Measurements from ENCODE around the gene PDGFB. TPM values are rescaled to one million over a fixed set of nuclear protein-coding genes. Genes with fewer than 3 reads are reported as not detected.

PDGFB gene
- total RNA-seq, 1 experiment from 2014 or later = 13.1 TPM

GRCh38 chr22:39244136-39244495 lies 666 bp downstream of the PDGFB start:
- intact Hi-C loops (cut with micrococcal nuclease) = loop anchor here (5.0 kb wide), 1 partner anchor 48 kb away; no protein-coding TSS in a partner anchor
- H3K4me2 ChIP-seq (ENCODE audit: low read length) = peak overlapping the region; percentile 98
- no peaks in the 10 kb centered on the region for H4K20me1 ChIP-seq (ENCODE audit: insufficient read depth)
- CTCF ChIA-PET = interaction anchor here (1.1 to 1.4 kb wide), 3 partner anchors 28 to 67 kb away, joined by 3 to 4 read pairs (median 3); no protein-coding TSS in a partner anchor
- H3K27ac ChIP-seq (ENCODE audit: low read depth, low read length) = peak overlapping the region; percentile 94
- H2AFZ ChIP-seq (ENCODE audit: low read depth, low read length, poor library complexity, severe bottlenecking) = no peak overlapping the region
- ATAC-seq = no peak
- RAD21 ChIA-PET (ENCODE audit: low non-redundant PET in 1 of 2, low total read pairs in 2 of 2, uncharacterized antibody in 2 of 2, unreplicated experiment in 2 of 2) = no interaction called here
- H3K9me2 ChIP-seq (ENCODE audit: insufficient read depth) = no peaks in the 10 kb centered on the region
- POLR2A ChIA-PET = interaction anchor here (1.0 to 2.0 kb wide), 8 partner anchors 9 to 75 kb away, joined by 3 to 14 read pairs (median 8); partner anchors contain the start of gene RPL3
- peak overlapping the region; percentile 89 for H3K9ac ChIP-seq (ENCODE audit: low read length)
- no peaks in the 10 kb centered on the region for H3K27me3 ChIP-seq (ENCODE audit: insufficient read depth, low read length)
- no peak for DNase-seq (ENCODE audit: low read depth, low spot score)
- H3K4me3 ChIP-seq (replicated peaks in 1 of 2; ENCODE audit: low read depth in 1 of 2, low read length in 2 of 2) = peak overlapping the region; percentile 80 to 96
- no TSS peak for BruUV-seq (replicated peaks)
- peaks cover 31% of the 10 kb centered on the region; the same call in 1 of the 2 replicates for H3K79me2 ChIP-seq (ENCODE audit: insufficient read depth, low read length)
- H3K9me3 ChIP-seq (ENCODE audit: control insufficient read depth in 1 of 2, insufficient read depth in 1 of 2, low read depth in 1 of 2, low read length in 2 of 2) = no peaks in the 10 kb centered on the region
- H3K4me1 ChIP-seq (ENCODE audit: control insufficient read depth in 1 of 2, insufficient read depth in 2 of 2, low read length in 2 of 2) = peaks cover 32 to 54% of the 10 kb centered on the region in 2 experiments
- TF ChIP-seq ZFX (IDR thresholded peaks at IDR 0.05) = 0 out of 2 replicates have a peak, but pooled peaks have one; percentile 13
- TF ChIP-seq POLR2A (IDR thresholded peaks at IDR 0.05; ENCODE audit: borderline replicate concordance, extremely low read depth, insufficient read depth, insufficient read length) = peak; percentile 2
- no peak for TF ChIP-seq SP1 (IDR thresholded peaks at IDR 0.05; ENCODE audit: low read depth)
- no peak for TF ChIP-seq EGR1 (IDR thresholded peaks at IDR 0.05; ENCODE audit: low read depth)
- no peak for TF ChIP-seq EZH2 (IDR thresholded peaks at IDR 0.05)
- no peaks in the 10 kb centered on the region for H3K36me3 ChIP-seq (ENCODE audit: control insufficient read depth in 1 of 2, insufficient read depth in 2 of 2, low read length in 2 of 2)

- Histone ChIP-seq H3K4me3 (replicated peaks in 1 of 2; ENCODE audit: low read depth in 1 of 2, low read length in 2 of 2) (peak overlapping the region; percentile 80 to 96), H3K9me2 (ENCODE audit: insufficient read depth) (no peaks in the 10 kb centered on the region), H3K36me3 (ENCODE audit: control insufficient read depth in 1 of 2, insufficient read depth in 2 of 2, low read length in 2 of 2) (no peaks in the 10 kb centered on the region), H3K27me3 (ENCODE audit: insufficient read depth, low read length) (no peaks in the 10 kb centered on the region), H3K9ac (ENCODE audit: low read length) (peak overlapping the region; percentile 89), H4K20me1 (ENCODE audit: insufficient read depth) (no peaks in the 10 kb centered on the region), H2AFZ (ENCODE audit: low read depth, low read length, poor library complexity, severe bottlenecking) (no peak overlapping the region), H3K79me2 (ENCODE audit: insufficient read depth, low read length) (peaks cover 33% of the 10 kb centered on the region; the same call in 1 of the 2 replicates), H3K4me1 (ENCODE audit: control insufficient read depth in 1 of 2, insufficient read depth in 2 of 2, low read length in 2 of 2) (peaks cover 37 to 56% of the 10 kb centered on the region in 2 experiments), H3K4me2 (ENCODE audit: low read length) (peak overlapping the region; percentile 98), H3K27ac (ENCODE audit: low read depth, low read length) (peak overlapping the region; percentile 94), H3K9me3 (ENCODE audit: control insufficient read depth in 1 of 2, insufficient read depth in 1 of 2, low read depth in 1 of 2, low read length in 2 of 2) (no peaks in the 10 kb centered on the region)
- ChIA-PET RAD21 (ENCODE audit: low non-redundant PET in 1 of 2, low total read pairs in 2 of 2, uncharacterized antibody in 2 of 2, unreplicated experiment in 2 of 2) (interaction anchor here in 1 of 2 experiments (0.6 kb wide), 1 partner anchor 77 kb away, joined by 4 read pairs; no protein-coding TSS in a partner anchor), CTCF (no interaction called here), POLR2A (interaction anchor here (1.3 to 2.0 kb wide), 5 partner anchors 9 to 75 kb away, joined by 4 to 9 read pairs (median 7); partner anchors contain the start of gene RPL3)
- TF ChIP-seq ZNF274 (IDR thresholded peaks at IDR 0.05; ENCODE audit: low read depth, low read length) (no peak), POLR2AphosphoS5 (IDR thresholded peaks at IDR 0.05; ENCODE audit: low read depth, low read length) (0 out of 2 replicates have a peak, but pooled peaks have one; percentile 20)
- BruUV-seq (replicated peaks) = TSS peak; percentile 79
- DNase-seq (ENCODE audit: low read depth, low spot score) = no peak
- peak; percentile 7 for ATAC-seq
- intact Hi-C loops (cut with micrococcal nuclease) = loop anchor here (5.0 kb wide), 1 partner anchor 49 kb away; no protein-coding TSS in a partner anchor
Measured at GRCh38 chr22:39243439-39244135, 1.2 kb downstream of the PDGFB start.

All from HCT116 (cell line).